ENCODE measurements around the gene ICE2.

DNA sequence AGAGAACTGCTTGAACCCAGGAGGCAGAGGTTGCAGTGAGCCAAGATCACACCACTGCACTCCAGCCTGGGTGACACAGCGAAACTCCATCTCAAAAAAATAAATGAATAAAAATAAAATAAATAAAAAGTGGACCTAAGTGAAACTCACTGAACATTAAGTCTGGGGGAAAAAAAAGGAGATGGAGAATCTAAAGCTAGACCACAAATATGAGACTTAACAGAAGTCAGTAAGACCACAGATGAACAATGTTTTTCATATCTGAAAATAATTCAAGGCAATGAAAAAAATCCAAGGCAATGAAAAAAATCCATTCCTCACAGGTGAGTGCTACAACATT, 99.8 kb downstream of the ICE2 start:
- TF ChIP-seq CTCF (IDR thresholded peaks at IDR 0.05) = no peak
- no peak for TF ChIP-seq POLR2A (IDR thresholded peaks at IDR 0.05)

Data from lower leg skin (tissue), 3 donors.